Renal cortical epithelial cell (primary cell): ENCODE results near the gene P2RY6. TPM values are rescaled to one million over a fixed set of nuclear protein-coding genes. Genes with fewer than 3 reads are reported as not detected.
A peak's percentile ranks its signal among the peaks of the same experiment; 100 is the strongest.

ENCODE experiments used
- DNase-seq: peaks from one replicate; pipeline ENCODE4 v3.0.0-alpha.2; 2011; ENCODE audit warnings: low read depth
- total RNA-seq: library from RNA; depleted of rRNA; stranded (reverse); fragments of >200 nt; gene quantifications from 2 replicates; pipeline ENCODE4 v1.2.3, GENCODE V29; 2014

P2RY6 gene
- total RNA-seq, 1 donor from 2014 or later: 10.9 TPM

- DNase-seq: no peak
Measured at GRCh38 chr11:73295996-73296318, 23.8 kb downstream of the P2RY6 start.

- no peak for DNase-seq
Measured at GRCh38 chr11:73296501-73297230, 24.5 kb downstream of the P2RY6 start.

GRCh38 chr11:73297231-73297590, 25.1 kb downstream of the P2RY6 start:
- no peak for DNase-seq

GRCh38 chr11:73297702-73298101, 25.6 kb downstream of the P2RY6 start:
- DNase-seq: no peak

GRCh38 chr11:73298233-73298632, 26.1 kb downstream of the P2RY6 start:
- no peak for DNase-seq

- no peak for DNase-seq
Measured at GRCh38 chr11:73299751-73300150, 27.6 kb downstream of the P2RY6 start.

- DNase-seq: no peak
Measured at GRCh38 chr11:73306069-73306841, 34.1 kb downstream of the P2RY6 start.

- DNase-seq: no peak
Measured at GRCh38 chr11:73306977-73307322, 34.8 kb downstream of the P2RY6 start.

- DNase-seq: peak; percentile 95
Measured at GRCh38 chr11:73307323-73308002, 35.3 kb downstream of the P2RY6 start.

GRCh38 chr11:73308003-73308960, 36.1 kb downstream of the P2RY6 start, which contains the start of gene ARHGEF17:
Gene ARHGEF17 (plus strand): TSS chr11:73308276. CDS start chr11:73308639, 363 bp downstream.
- DNase-seq: peak; percentile 60

GRCh38 chr11:73308961-73309919, 37.1 kb downstream of the P2RY6 start:
- DNase-seq: peak; percentile 87

- DNase-seq: no peak
Measured at GRCh38 chr11:73310076-73310475, 37.9 kb downstream of the P2RY6 start.

- DNase-seq: no peak
Measured at GRCh38 chr11:73310661-73311393, 38.7 kb downstream of the P2RY6 start.

GRCh38 chr11:73311394-73311869, 39.3 kb downstream of the P2RY6 start:
- no peak for DNase-seq

- DNase-seq: no peak
Measured at GRCh38 chr11:73312036-73312435, 39.9 kb downstream of the P2RY6 start.

GRCh38 chr11:73312851-73313327, 40.8 kb downstream of the P2RY6 start:
- DNase-seq: peak; percentile 48

- DNase-seq: no peak
Measured at GRCh38 chr11:73313652-73314051, 41.5 kb downstream of the P2RY6 start.

GRCh38 chr11:73314117-73314961, 42.2 kb downstream of the P2RY6 start:
- peak; percentile 94 for DNase-seq
